Nephron (organoid): ENCODE results near the gene HIC1.

ENCODE experiments used
- H3K27ac Mint-ChIP-seq, 3 experiments: 2 replicates each; pipeline ENCODE4 v1.8.0; 2020; ENCODE audit warnings: mixed read lengths in 3 of 3, mild to moderate bottlenecking in 2 of 3, moderate library complexity in 1 of 3
- H3K27me3 Mint-ChIP-seq: 2 replicates; pipeline ENCODE4 v1.8.0; 2021; ENCODE audit warnings: low read depth, mild to moderate bottlenecking, moderate library complexity, mixed read lengths
- H3K36me3 Mint-ChIP-seq: 2 replicates; pipeline ENCODE4 v1.8.0; 2020; ENCODE audit warnings: low read depth, mixed read lengths
- H3K4me1 Mint-ChIP-seq: 2 replicates; pipeline ENCODE4 v1.8.0; 2020; ENCODE audit warnings: mixed read lengths
- H3K4me3 Mint-ChIP-seq, 3 experiments: 2 replicates each; pipeline ENCODE4 v1.8.0; 2020; ENCODE audit warnings: mild to moderate bottlenecking in 3 of 3, mixed read lengths in 3 of 3, moderate library complexity in 2 of 3
- H3K9me3 Mint-ChIP-seq: 2 replicates; pipeline ENCODE4 v1.8.0; 2020; ENCODE audit warnings: mixed read lengths
- CTCF ChIP-seq, 3 experiments: fragments of 200-600 bp; sonication (generic); IDR thresholded peaks; one replicate each; pipeline ENCODE4 v1.5.0; 2021; ENCODE audit warnings: antibody characterized with exemption in 3 of 3; ENCODE audit not compliant: unreplicated experiment in 3 of 3

Gene HIC1

DNA sequence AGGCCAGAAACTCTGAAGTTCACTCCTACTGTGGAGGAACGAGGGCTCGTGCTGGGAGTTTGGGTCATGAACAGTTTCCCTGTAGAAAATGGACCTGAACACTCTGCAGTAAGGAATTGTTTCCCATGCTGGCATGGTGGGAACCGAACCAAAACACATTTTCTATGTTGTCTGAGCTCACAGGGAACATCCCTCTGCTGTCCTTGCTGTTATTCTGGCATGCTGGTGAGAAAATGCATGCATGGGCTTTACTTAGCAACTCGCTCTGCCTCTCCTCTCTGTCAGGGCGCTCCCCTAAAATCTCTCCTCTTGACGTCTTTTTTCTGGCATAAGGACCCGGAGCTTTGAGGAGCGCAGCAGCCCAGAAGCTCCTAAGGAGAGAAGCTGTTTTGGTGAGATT lies 35.2 kb upstream of the HIC1 start:
- Mint-ChIP-seq H3K4me1 (peaks cover 11% of the 10 kb centered on the region), H3K27ac (no peak overlapping the region), H3K4me3 (no peak overlapping the region), H3K9me3 (no peaks in the 10 kb centered on the region), H3K36me3 (no peaks in the 10 kb centered on the region), H3K27me3 (peaks cover 84% of the 10 kb centered on the region)
- no peak for TF ChIP-seq CTCF (IDR thresholded peaks at IDR 0.05; ENCODE audit: unreplicated experiment in 3 of 3)

- Mint-ChIP-seq H3K4me1 (peaks cover 11% of the 10 kb centered on the region), H3K27ac (no peak overlapping the region), H3K27me3 (peaks cover 81% of the 10 kb centered on the region), H3K9me3 (no peaks in the 10 kb centered on the region), H3K4me3 (no peak overlapping the region), H3K36me3 (no peaks in the 10 kb centered on the region)
- TF ChIP-seq CTCF (IDR thresholded peaks at IDR 0.05; ENCODE audit: unreplicated experiment in 3 of 3) = no peak
Measured at GRCh38 chr17:2020721-2021120, 34.2 kb upstream of the HIC1 start.

DNA sequence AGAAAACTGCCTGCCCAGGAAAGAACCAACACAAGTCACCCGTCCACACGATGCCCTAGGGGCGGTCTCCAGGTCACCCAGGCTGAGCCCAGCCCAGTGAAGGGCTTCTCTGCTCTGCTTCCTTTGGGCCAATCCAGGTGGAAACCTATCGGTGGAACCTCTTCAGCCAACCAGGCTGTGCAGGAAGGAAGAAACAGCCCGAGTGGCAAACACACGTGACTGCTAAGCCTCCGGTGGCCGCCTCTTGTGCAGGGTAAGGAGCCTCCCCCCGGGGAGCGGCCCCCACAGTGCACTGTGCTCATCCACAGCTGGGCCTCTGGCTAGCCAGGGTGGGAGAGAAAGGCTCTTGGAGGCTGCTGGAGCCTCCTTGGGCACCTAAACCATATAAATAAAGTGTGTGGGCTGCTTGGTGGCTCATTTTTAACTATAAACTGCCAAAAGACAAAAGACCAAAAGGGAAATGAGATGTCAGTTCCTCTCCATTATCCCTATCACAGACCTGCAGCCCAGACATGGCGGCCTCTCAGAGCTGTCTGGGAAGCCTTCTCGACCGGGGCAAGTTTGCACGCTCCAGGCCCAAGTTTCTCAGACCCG lies 32.2 kb upstream of the HIC1 start:
- Mint-ChIP-seq H3K27me3 (peaks cover 84% of the 10 kb centered on the region), H3K9me3 (peaks cover 3% of the 10 kb centered on the region), H3K36me3 (no peaks in the 10 kb centered on the region), H3K4me3 (peak overlapping the region; percentile 15 to 67 (median 56)), H3K27ac (no peak overlapping the region), H3K4me1 (peaks cover 13% of the 10 kb centered on the region)
- no peak for TF ChIP-seq CTCF (IDR thresholded peaks at IDR 0.05; ENCODE audit: unreplicated experiment in 3 of 3)

DNA sequence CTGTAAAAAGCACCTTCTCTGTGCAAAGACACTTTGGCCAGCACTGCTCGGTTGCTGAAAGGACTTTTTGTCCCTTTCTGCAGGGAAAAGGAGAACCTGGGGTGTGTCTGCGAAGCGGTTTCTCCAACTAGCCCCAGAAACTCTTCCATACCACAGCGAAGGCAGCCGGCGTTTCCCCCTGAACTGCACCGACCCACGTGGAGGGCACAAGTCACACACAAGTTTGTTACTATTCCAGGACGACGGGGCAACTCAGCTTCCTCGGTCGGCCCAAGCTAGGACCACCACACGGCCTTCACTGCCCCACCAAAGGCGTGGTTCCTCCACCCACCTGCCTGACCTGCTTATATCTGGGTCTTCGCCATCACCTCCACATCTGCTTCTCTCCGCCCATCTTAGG lies 31.6 kb upstream of the HIC1 start:
- Mint-ChIP-seq H3K4me1 (peaks cover 8% of the 10 kb centered on the region), H3K27me3 (peaks cover 84% of the 10 kb centered on the region), H3K4me3 (peak overlapping the region; percentile 54 to 67 (median 56)), H3K27ac (no peak overlapping the region), H3K36me3 (no peaks in the 10 kb centered on the region), H3K9me3 (peaks cover 3% of the 10 kb centered on the region)
- no peak for TF ChIP-seq CTCF (IDR thresholded peaks at IDR 0.05; ENCODE audit: unreplicated experiment in 3 of 3)

- Mint-ChIP-seq H3K9me3 (peaks cover 3% of the 10 kb centered on the region), H3K27me3 (peaks cover 84% of the 10 kb centered on the region), H3K27ac (no peak overlapping the region), H3K36me3 (no peaks in the 10 kb centered on the region), H3K4me3 (peak overlapping the region; percentile 82 to 85 (median 83)), H3K4me1 (peaks cover 6% of the 10 kb centered on the region)
- no peak for TF ChIP-seq CTCF (IDR thresholded peaks at IDR 0.05; ENCODE audit: unreplicated experiment in 3 of 3)
Measured at GRCh38 chr17:2023692-2024571, 31.0 kb upstream of the HIC1 start.
